ENCODE results near the gene CDC42EP2. TPM values are rescaled to one million over a fixed set of nuclear protein-coding genes. Genes with fewer than 3 reads are reported as not detected.

CDC42EP2 gene
- total and polyA plus RNA-seq, 2 donors (not counting 3 experiments of a cell fraction or from before 2014, with no cell fraction given) = 23.9 to 26.4 TPM

GRCh38 chr11:65320386-65321075 lies 5.9 kb downstream of the CDC42EP2 start:
- CTCF ChIA-PET = interaction anchor here (1.5 to 9.0 kb wide), 2 partner anchors 11 to 45 kb away, joined by 5 to 345 read pairs; partner anchors contain the start of gene DPF2

More at GRCh38 chr11:65320386-65321075, 5.9 kb downstream of the CDC42EP2 start:
- DNase-seq (ENCODE audit: low read depth, low spot score) (no peak), FAIRE-seq (no peak)
- Histone ChIP-seq H3K4me2 (ENCODE audit: insufficient read depth, low read length) (no peak overlapping the region), H3K79me2 (ENCODE audit: control insufficient read depth, insufficient read depth, low read length) (peaks cover 72% of the 10 kb centered on the region), H3K27me3 (ENCODE audit: control insufficient read depth in 2 of 2, insufficient read depth in 2 of 2, low read length in 2 of 2) (no peaks in the 10 kb centered on the region), H3K4me3 (replicated peaks in 1 of 3; ENCODE audit: insufficient read depth in 1 of 3, low read depth in 1 of 3, low read length in 3 of 3) (no peak overlapping the region), H3K9me1 (replicated peaks; ENCODE audit: control insufficient read depth, extremely low read depth, insufficient read depth, low read length) (no peaks in the 10 kb centered on the region), H3K9ac (replicated peaks; ENCODE audit: extremely low read depth, insufficient read depth, low read length) (no peak overlapping the region), H3K36me3 (ENCODE audit: control insufficient read depth in 2 of 2, extremely low read depth in 1 of 2, insufficient read depth in 2 of 2, low read length in 2 of 2) (peaks cover 22 to 26% of the 10 kb centered on the region in 2 experiments), H3K9me3 (replicated peaks; ENCODE audit: control insufficient read depth, insufficient read depth, low read length) (no peaks in the 10 kb centered on the region), H2AFZ (ENCODE audit: low read depth, low read length) (no peak overlapping the region), H3K27ac (ENCODE audit: insufficient read depth, low read depth, low read length) (no peak overlapping the region), H3K4me1 (ENCODE audit: control insufficient read depth, extremely low read depth, insufficient read depth, low read length) (peaks cover 23% of the 10 kb centered on the region), H4K20me1 (replicated peaks; ENCODE audit: control insufficient read depth, extremely low read depth, insufficient read depth, low read length) (no peaks in the 10 kb centered on the region)
- BruUV-seq (replicated peaks) = no TSS peak
- dilution Hi-C loops (cut with MboI; ENCODE audit: extremely low pct_ligation_motif_present, low sequenced_read_pairs) (no loop called here), intact Hi-C loops (cut with micrococcal nuclease) (no loop called here)
- TF ChIP-seq JUN (IDR thresholded peaks at IDR 0.05; ENCODE audit: borderline replicate concordance, insufficient read depth, insufficient read length, low read depth) = no peak
- TF ChIP-seq EZH2 (IDR thresholded peaks at IDR 0.05; ENCODE audit: borderline replicate concordance, low read depth, low read length, severe bottlenecking) = no peak
- no peak for TF ChIP-seq POLR2AphosphoS5 (IDR thresholded peaks at IDR 0.05; ENCODE audit: insufficient read depth, low read depth, low read length)
- TF ChIP-seq, protein P1, sequence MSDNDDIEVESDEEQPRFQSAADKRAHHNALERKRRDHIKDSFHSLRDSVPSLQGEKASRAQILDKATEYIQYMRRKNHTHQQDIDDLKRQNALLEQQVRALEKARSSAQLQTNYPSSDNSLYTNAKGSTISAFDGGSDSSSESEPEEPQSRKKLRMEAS (IDR thresholded peaks at IDR 0.05; ENCODE audit: insufficient read depth, insufficient read length) = no peak
- TF ChIP-seq FOS (IDR thresholded peaks at IDR 0.05; ENCODE audit: borderline replicate concordance, insufficient read depth, low read length) = no peak
- TF ChIP-seq GATA2 (IDR thresholded peaks at IDR 0.05; ENCODE audit: insufficient read depth, insufficient read length, low read depth, low read length) = no peak
- no peak for TF ChIP-seq POLR2A (IDR thresholded peaks at IDR 0.05; ENCODE audit: low read depth, low read length)
- TF ChIP-seq, protein P2, sequence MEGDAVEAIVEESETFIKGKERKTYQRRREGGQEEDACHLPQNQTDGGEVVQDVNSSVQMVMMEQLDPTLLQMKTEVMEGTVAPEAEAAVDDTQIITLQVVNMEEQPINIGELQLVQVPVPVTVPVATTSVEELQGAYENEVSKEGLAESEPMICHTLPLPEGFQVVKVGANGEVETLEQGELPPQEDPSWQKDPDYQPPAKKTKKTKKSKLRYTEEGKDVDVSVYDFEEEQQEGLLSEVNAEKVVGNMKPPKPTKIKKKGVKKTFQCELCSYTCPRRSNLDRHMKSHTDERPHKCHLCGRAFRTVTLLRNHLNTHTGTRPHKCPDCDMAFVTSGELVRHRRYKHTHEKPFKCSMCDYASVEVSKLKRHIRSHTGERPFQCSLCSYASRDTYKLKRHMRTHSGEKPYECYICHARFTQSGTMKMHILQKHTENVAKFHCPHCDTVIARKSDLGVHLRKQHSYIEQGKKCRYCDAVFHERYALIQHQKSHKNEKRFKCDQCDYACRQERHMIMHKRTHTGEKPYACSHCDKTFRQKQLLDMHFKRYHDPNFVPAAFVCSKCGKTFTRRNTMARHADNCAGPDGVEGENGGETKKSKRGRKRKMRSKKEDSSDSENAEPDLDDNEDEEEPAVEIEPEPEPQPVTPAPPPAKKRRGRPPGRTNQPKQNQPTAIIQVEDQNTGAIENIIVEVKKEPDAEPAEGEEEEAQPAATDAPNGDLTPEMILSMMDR (IDR thresholded peaks at IDR 0.05; ENCODE audit: extremely low read depth in 1 of 2, insufficient read depth in 1 of 2, low read depth in 1 of 2, low read length in 2 of 2) = no peak
- POLR2A ChIA-PET = no interaction called here

Measured in endothelial cell of umbilical vein (primary cell).